DMS114 treated with DMSO at 0.1 percent for 48 hours (cell line): ENCODE measurements around the gene CELA1.
"Not testable (repeated sequence)": the region's sequence is repeated elsewhere in the genome, so short reads cannot be mapped to it uniquely, and the experiment has no call there.

ENCODE experiments used
- DNase-seq: peaks from one replicate; lab custom pipeline; 2025; ENCODE audit not compliant: unreplicated experiment; lab: John Stamatoyannopoulos, UW

Gene CELA1

GRCh38 chr12:51349026-51349425, 2.5 kb upstream of the CELA1 start:
- no peak for DNase-seq

- DNase-seq = no peak
These were observed 1.6 kb upstream of the CELA1 start for GRCh38 chr12:51348116-51348515.

DNA sequence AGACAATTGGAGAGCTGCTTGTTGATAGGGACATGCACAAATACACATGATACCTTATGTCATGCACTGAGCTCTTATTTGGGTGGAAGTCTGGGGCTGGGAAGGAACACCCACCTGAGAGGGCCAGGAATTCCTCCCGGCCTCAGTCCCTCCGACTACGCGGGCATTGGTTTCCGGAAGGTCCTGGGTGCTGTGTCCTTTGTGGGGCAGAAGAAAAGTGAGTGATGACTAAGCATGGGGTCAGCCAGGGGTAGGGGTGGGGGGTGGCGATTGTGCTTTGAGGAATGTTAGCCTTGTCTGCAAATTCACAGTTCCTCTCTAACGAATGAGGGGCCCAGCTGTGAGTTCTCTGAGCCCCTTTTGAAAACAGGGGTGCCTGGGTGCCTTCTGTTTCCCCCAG, 798 bp downstream of the CELA1 start:
- DNase-seq = no peak

- no peak for DNase-seq
These were observed 3.3 kb downstream of the CELA1 start for GRCh38 chr12:51343201-51343600.

DNA sequence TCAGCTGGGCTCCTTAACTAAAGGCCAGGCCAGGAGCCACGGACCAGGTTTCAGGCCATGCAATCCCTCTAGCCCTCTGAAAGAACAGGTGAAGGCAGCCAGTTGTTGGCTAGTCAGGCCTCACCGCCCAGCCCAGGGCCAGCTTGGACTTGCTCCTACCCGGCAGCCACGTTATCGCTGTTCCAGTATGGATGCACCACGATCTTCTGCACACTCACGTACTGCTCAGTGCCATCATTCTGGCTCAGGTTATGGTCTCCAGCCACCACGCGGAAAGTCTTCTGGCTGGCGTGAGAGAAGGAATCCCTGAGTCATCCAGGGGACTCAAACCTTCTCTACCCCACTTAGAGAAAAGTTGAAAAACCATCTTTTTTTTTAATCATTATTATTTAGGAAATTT, 4.1 kb downstream of the CELA1 start:
- DNase-seq = no peak

- peak; percentile 74 for DNase-seq
These were observed 5.0 kb downstream of the CELA1 start for GRCh38 chr12:51341251-51342007.

DNA sequence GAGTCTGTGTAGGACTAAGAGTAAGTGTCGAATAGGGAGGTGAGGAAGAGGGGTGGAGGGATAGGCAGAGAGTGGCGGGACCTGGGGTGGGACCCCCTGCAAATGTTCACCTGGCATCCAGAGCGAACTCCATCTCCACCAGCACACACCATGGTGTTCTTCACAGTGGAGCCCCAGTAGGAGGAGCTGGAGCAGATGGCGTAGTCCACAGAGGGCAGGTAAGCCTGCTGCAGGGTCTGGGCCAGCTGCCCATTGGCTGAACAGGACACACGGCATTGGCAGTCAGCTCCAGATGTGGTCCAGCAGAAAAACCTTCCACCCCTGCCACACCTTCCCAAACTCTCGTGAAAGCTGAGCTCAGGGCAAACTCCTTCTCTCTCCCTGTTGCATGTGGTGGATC, 6.7 kb downstream of the CELA1 start:
- DNase-seq = no peak

DNA sequence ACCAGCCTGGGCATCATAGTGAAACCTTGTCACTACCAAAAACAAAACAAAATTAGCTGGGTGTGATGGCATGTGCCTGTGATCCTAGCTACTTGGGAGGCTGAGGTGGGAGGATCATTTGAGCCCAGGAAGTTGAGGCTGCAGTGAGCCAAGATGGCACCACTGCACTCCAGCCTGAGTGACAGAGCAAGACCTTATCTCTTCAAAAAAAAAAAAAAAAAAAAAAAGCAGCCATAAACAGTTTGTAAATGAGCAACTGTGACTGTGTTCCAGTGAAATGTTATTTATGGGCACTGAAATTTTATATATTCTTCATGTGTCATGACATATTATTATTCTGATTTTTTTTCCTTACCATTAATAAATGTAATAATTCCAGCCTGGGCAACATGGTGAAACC, 9.1 kb downstream of the CELA1 start:
- DNase-seq = not testable (repeated sequence)

GRCh38 chr12:51335931-51336330, 10.5 kb downstream of the CELA1 start:
- DNase-seq = no peak

GRCh38 chr12:51334764-51335163, 11.7 kb downstream of the CELA1 start:
- DNase-seq = no peak

GRCh38 chr12:51333536-51333935, 12.9 kb downstream of the CELA1 start:
- no peak for DNase-seq

GRCh38 chr12:51330186-51330585, 16.3 kb downstream of the CELA1 start:
- DNase-seq = no peak

DNA sequence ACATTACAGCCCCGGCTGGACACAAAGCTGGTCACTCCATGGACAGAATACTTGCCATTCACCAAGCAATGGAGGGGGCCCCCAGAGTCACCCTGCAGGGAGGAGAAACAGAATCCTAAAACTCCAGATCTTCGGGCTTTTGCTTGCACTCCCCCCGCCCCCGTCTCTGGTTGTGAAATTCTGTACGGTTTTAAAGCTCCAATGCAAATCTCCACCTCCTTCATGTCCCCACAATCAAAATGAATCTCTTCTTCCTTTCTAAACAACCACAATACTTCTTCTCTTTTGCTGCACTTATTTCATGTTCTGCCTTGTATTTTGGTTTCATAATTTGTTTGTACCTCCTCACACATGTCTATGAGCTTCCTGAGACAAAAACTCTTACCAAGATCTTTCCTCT, 16.7 kb downstream of the CELA1 start:
- DNase-seq = no peak

DNA sequence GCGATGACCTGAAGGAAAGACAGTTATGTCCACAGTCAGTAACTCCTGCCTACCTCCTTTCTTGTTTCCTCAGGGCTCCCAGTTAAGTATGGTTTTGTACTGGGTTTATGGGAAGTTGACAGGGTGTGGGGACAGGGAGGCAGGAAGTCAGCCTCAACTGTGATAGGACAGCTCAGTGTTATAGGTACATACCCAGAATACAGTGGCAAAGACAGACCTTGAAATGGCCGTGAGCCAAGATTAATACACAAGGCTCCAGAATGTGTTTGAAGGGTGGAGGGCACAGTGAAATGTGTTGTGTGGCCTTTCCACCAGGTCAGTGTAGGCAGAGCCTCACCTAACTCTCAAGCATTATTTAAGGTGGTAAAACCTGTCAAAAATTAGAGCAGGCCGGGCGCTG, 17.9 kb downstream of the CELA1 start:
- DNase-seq = no peak

DNA sequence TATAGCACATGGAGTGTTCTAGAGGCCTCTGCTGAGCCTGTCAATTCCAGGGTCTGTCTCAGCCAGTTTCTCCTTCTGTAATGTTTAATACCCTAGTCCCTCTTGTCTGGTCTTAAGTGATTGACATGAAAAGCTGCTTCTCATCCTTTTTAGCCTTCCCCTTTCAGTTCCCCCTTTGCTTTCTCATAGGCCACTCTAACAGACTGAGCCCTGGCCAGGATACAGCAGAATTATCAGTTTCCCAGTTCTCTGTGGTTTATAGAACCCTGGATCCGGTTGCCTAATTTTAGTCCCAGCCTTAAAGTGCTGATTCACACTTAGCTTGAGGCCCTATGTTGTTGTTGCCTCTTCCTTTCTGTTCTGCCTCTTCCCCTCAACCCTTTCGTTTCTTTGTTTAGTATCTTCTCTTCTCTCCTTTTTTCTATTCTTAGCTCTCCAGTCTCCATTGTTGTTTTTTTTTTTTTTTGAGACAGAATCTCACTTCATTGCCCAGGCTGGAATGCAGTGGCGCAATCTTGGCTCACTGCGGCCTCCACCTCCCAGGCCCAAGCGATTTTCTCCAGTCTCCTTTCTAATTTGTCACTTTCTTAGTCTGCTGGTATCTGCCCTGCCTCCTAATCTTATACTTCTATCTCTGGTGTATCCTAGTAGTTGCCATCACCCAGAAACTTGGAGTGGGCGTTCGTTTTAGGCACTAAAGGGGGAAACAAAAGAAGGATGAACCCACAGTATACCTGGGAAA, 19.6 kb downstream of the CELA1 start:
- DNase-seq = no peak

DNA sequence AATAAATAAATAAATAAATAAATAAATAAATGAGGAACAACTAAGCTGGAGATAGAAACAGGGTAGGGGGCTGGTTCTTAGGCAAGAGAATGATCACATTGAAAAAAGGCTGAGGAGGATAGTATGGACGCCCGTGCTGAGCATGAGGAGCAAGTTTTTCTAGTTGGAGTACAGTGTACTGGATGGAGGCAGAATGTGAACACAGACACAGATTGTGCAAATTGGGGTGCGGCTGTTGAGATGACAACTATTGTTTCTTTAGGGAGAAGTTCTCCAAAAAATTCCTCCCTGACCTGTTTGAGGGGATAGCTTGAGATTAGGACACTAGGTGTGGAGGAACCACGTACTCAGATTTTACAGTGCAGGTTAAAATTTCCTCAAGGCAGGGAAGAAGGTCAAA, 21.5 kb downstream of the CELA1 start:
- DNase-seq = no peak

DNA sequence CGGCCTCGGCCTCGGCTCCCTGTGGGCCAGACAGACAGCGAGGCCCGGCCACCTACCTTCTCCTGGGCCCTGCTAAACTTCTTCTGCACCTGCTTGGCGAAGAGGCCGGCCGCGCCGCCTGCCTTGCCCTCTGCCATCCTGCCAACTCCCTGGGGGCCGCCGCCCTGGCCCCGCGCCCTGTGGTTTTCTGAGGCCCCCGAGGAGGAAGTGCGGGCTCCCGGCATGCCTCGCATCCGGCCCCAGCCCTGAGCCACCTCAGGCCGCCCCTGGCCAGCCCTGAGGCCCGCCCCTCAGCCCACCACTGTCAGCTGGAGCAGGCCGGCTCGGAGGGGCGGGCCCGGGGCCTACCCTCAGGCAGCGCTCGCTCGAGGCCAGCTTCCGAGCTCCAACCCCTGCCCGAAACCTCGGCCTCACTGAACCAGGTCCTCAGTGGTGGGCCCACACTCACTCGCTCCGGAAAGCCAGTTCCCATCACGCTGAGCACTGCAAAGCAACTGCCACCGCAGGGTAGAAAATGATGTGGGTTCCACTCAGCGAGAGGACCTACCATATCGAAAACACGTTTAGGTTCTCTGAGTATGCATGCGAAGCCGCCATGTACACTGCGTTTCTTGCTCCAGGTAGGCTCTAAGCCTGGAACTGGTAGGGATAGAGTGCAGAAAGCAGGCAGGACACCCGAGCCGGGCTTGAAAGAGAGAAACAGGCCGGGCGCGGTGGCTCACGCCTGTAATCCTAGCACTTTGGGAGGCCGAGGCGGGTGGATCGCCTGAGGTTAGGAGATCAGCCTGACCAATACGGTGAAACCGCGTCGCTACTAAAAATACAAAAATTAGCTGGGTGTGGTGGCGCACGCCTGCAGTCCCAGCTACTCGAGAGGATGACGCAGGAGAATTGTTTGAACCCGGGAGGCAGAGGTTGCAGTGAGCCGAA, 22.2 kb downstream of the CELA1 start, which contains the start of gene BIN2:
BIN2 (minus strand) TSS at position 209 of the 930 bp plus-strand sequence; CDS start at position 137, 72 bp downstream.
- DNase-seq = no peak

GRCh38 chr12:51323317-51323960, 23.0 kb downstream of the CELA1 start:
- DNase-seq = no peak

DNA sequence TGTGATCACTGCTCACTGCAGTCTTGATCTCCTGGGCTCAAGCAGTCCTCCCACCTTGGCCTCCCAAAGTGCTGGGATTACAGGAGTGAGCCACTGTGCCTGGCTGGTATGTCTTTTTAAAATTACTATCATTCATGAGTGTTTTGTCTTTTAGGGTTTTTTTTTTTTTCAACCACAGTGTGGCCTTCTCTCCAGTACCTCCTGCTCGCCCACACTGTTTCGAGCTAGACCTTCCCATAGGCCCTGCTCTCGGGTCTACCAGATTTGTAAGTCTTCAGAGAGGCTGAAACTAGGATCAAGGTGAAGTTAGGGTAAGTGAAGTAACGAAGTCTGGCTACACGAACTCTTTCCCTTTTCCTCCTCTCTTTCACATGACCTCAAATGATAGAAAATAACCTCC, 24.0 kb downstream of the CELA1 start:
- no peak for DNase-seq

GRCh38 chr12:51321882-51322281, 24.6 kb downstream of the CELA1 start:
- DNase-seq = no peak
